Measurements from ENCODE around the gene ARHGAP26. TPM values are rescaled to one million over a fixed set of nuclear protein-coding genes. Genes with fewer than 3 reads are reported as not detected.

ARHGAP26 gene
- total and polyA plus RNA-seq, 2 experiments from 2014 or later = 9.5 to 16.8 TPM

DNA sequence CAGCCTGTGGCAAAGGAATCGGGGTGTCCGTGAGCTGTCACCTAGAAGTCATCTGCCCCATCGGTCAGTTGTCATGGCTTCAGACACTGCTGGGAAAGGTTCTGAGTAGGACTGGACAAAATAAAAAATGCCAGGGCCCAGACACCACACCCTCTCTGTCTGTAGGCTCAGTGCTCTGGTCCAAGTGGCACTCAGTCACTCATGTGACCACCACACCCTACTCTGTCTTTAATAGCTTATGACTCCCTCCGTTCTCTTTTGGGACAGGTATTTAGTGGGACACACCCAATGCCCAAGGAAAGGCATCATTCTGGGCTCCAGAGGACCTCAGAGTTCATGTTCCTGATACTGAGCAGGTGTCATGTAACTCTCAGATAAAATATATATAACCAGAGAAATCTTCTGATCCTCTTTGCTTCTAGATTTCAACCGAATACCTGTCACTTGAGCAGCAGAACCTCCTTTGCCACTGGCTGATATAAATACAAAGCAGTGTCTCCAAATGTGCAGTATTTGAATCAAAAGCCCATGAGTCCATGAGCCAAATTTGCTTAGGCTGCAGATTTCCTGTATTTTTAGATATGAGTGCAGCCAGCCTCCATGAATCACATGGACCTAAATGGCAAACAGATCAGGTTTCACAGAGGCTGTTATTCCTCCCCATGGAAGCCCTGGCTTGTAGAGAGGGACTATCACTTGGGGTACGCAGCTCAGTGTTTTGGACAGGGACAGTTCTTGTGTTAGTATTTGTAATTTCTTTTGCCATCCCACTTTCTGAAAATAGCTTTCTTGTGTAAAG lies 272.0 kb downstream of the ARHGAP26 start (continued):
- TF ChIP-seq ZNF462 (CRISPR knock-in tag; IDR thresholded peaks at IDR 0.05) (no peak), EZH2 (IDR thresholded peaks at IDR 0.05; ENCODE audit: low read depth, unreplicated experiment) (no peak), EZH2phosphoT487 (IDR thresholded peaks at IDR 0.05; ENCODE audit: unreplicated experiment) (no peak), JUNB (IDR thresholded peaks at IDR 0.05; ENCODE audit: unreplicated experiment) (no peak), ZNF331 (CRISPR knock-in tag; IDR thresholded peaks at IDR 0.05; ENCODE audit: low read depth) (no peak)

DNA sequence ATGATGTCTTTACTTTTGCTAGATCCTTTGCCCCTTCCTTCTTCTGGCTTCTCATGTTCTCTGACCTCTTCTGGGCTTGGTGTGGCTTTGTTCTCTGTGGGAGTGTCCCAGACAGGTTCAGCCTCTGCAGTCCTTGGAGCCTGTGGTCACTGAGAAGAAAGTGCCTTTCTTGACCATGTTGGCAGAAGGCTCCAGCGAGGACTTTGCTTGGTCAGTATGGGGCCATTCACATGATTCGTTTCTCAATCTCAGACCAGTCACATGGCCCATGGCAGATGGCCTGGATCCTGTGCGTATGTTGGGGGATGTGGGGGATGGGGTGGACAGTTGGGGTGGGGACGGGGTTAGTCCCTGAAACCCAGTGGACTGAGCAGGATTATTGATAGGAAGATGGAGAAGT lies 274.1 kb downstream of the ARHGAP26 start:
- Histone ChIP-seq H3F3A (replicated peaks; ENCODE audit: low read depth) (no peaks in the 10 kb centered on the region), H3K36me3 (ENCODE audit: insufficient read depth) (no peaks in the 10 kb centered on the region), H3K4me1 (ENCODE audit: insufficient read depth) (peaks cover 6% of the 10 kb centered on the region; the same call in 1 of the 2 replicates), H2AFZ (no peak overlapping the region), H3K79me2 (replicated peaks; ENCODE audit: insufficient read depth) (no peaks in the 10 kb centered on the region), H3K4me3 (no peak overlapping the region), H4K20me1 (replicated peaks; ENCODE audit: insufficient read depth) (no peaks in the 10 kb centered on the region), H3K4me2 (no peak overlapping the region), H3K27me3 (ENCODE audit: insufficient read depth) (no peaks in the 10 kb centered on the region), H3K9me2 (ENCODE audit: insufficient read depth) (no peaks in the 10 kb centered on the region), H3K27ac (ENCODE audit: low read depth) (no peak overlapping the region)
- DNase-seq (ENCODE audit: low spot score) = no peak
- Mint-ChIP-seq H3K36me3 (ENCODE audit: low read depth) (peaks cover 19% of the 10 kb centered on the region; the same call in 2 of the 3 replicates), H3K27ac (no peak overlapping the region), H3K27me3 (ENCODE audit: insufficient read depth, low read depth, poor library complexity) (peaks cover 5% of the 10 kb centered on the region), H3K4me1 (peaks cover 11% of the 10 kb centered on the region), H3K9me3 (no peaks in the 10 kb centered on the region), H3K4me3 (no peak overlapping the region)
- no peak for ATAC-seq
- no peak for TF ChIP-seq CTCF (conservative IDR thresholded peaks at IDR 0.05; ENCODE audit: low read depth in 2 of 2)
- no peak for TF ChIP-seq STAT1 (IDR thresholded peaks at IDR 0.05; ENCODE audit: unreplicated experiment)
- no peak for TF ChIP-seq ZNF462 (CRISPR knock-in tag; IDR thresholded peaks at IDR 0.05)

All from GM23338 (cell line).